Measurements from ENCODE around the gene ITIH3. TPM values are rescaled to one million over a fixed set of nuclear protein-coding genes. Genes with fewer than 3 reads are reported as not detected.

ITIH3 gene
- total RNA-seq (2022; extraction: Qiagen RNA extraction; ENCODE audit: low read depth), result 0.12 TPM in 1 of 5 replicates, not detected in the others

GRCh38 chr3:52794612-52795099, at the start of gene ITIH3:
TSS of gene ITIH3 (plus strand) at chr3:52794796. CDS start at chr3:52794804, 8 bp downstream.

GRCh38 chr3:52770496-52771333, 23.9 kb upstream of the ITIH3 start, which contains the start of gene NEK4:
TSS of gene NEK4 (minus strand) at chr3:52770940. CDS start at chr3:52770746, 194 bp downstream.

GRCh38 chr3:52777127-52777958, 17.3 kb upstream of the ITIH3 start, which contains the start of gene ITIH1:
TSS of gene ITIH1 (plus strand) at chr3:52777599. CDS start at chr3:52777616, 17 bp downstream.

GRCh38 chr3:52830535-52831258, 36.1 kb downstream of the ITIH3 start, which contains the start of gene ITIH4:
TSS of gene ITIH4 (minus strand) at chr3:52830672. CDS start at chr3:52830642, 30 bp downstream.

GRCh38 chr3:52834871-52835501, 40.4 kb downstream of the ITIH3 start, which contains the start of gene MUSTN1:
TSS of gene MUSTN1 (minus strand) at chr3:52835019. CDS start at chr3:52834948, 71 bp downstream.

Other genes with a start within 250 kb of the ITIH3 start
- 9.3 to 17.3 TPM (median 13.7 TPM) in 5 replicates for gene PBRM1, start 108.9 kb upstream of the ITIH3 start, total RNA-seq (2022; extraction: Qiagen RNA extraction; ENCODE audit: low read depth)
- 98.0 to 179 TPM (median 109 TPM) in 5 replicates for gene GNL3, start 108.8 kb upstream of the ITIH3 start, total RNA-seq (2022; extraction: Qiagen RNA extraction; ENCODE audit: low read depth)
- 32.4 to 39.5 TPM (median 36.9 TPM) in 5 replicates for gene GLT8D1, start 89.0 kb upstream of the ITIH3 start, total RNA-seq (2022; extraction: Qiagen RNA extraction; ENCODE audit: low read depth)
- 129 to 170 TPM (median 164 TPM) in 5 replicates for gene SPCS1, start 88.7 kb upstream of the ITIH3 start, total RNA-seq (2022; extraction: Qiagen RNA extraction; ENCODE audit: low read depth)
- 13.4 to 14.8 TPM (median 14.5 TPM) in 5 replicates for gene NEK4, start 23.9 kb upstream of the ITIH3 start, total RNA-seq (2022; extraction: Qiagen RNA extraction; ENCODE audit: low read depth)
- gene ITIH1, start 17.2 kb upstream of the ITIH3 start, total RNA-seq (2022; extraction: Qiagen RNA extraction; ENCODE audit: low read depth), result not detected in 5 replicates
- gene ITIH4, start 35.9 kb downstream of the ITIH3 start, total RNA-seq (2022; extraction: Qiagen RNA extraction; ENCODE audit: low read depth), result 0.35 to 1.6 TPM (median 0.55 TPM) in 5 replicates
- gene MUSTN1, start 40.2 kb downstream of the ITIH3 start, total RNA-seq (2022; extraction: Qiagen RNA extraction; ENCODE audit: low read depth), result not detected in 5 replicates
- gene STIMATE, start 102.8 kb downstream of the ITIH3 start, total RNA-seq (2022; extraction: Qiagen RNA extraction; ENCODE audit: low read depth), result 6.3 to 10.3 TPM (median 7.4 TPM) in 5 replicates